Measurements from ENCODE around the gene HOXA7. TPM values are rescaled to one million over a fixed set of nuclear protein-coding genes. Genes with fewer than 3 reads are reported as not detected.

Gene HOXA7
- polyA plus RNA-seq, 1 of the 3 experiments (the other 2 are of a cell fraction), result not detected

GRCh38 chr7:27128776-27129728 is 27.4 kb downstream of the HOXA7 start:
- Histone ChIP-seq H3K9ac (no peak overlapping the region), H3K4me3 (ENCODE audit: low read depth in 2 of 2, low read length in 1 of 2) (no peak overlapping the region), H3K36me3 (replicated peaks in 1 of 2; ENCODE audit: control insufficient read depth in 1 of 2, insufficient read depth in 2 of 2, low read length in 1 of 2) (no peaks in the 10 kb centered on the region), H3F3A (replicated peaks; ENCODE audit: insufficient read depth) (no peaks in the 10 kb centered on the region), H3K9me2 (no peaks in the 10 kb centered on the region), H3K4me2 (no peak overlapping the region), H3K27ac (ENCODE audit: low read depth in 2 of 2, low read length in 1 of 2) (no peak overlapping the region), H4K20me1 (ENCODE audit: insufficient read depth) (no peaks in the 10 kb centered on the region), H3K27me3 (ENCODE audit: insufficient read depth) (peaks cover 88% of the 10 kb centered on the region), H2AFZ (ENCODE audit: low read depth) (no peak overlapping the region), H3K4me1 (ENCODE audit: control insufficient read depth in 1 of 2, insufficient read depth in 2 of 2, low read depth in 1 of 2, low read length in 1 of 2) (peaks cover 0 to 4% of the 10 kb centered on the region in 2 experiments; a peak in 1 of 4 replicates), H3K79me2 (ENCODE audit: insufficient read depth) (no peaks in the 10 kb centered on the region), H3K9me3 (no peaks in the 10 kb centered on the region)
- DNase-seq, result no peak
- ChIA-PET CTCF (interaction anchor here (1.2 to 3.4 kb wide), 2 partner anchors 33 to 449 kb away, joined by 3 to 18 read pairs; no protein-coding TSS in a partner anchor), POLR2A (no interaction called here)
- WGBS (ENCODE audit: low lambda C conversion rate), result 40% methylated on average over 28 of the region's 28 CpGs
- no peak for TF ChIP-seq RXRA (IDR thresholded peaks at IDR 0.05; ENCODE audit: borderline replicate concordance, low read depth)
- no peak for TF ChIP-seq EP300 (IDR thresholded peaks at IDR 0.05; ENCODE audit: borderline replicate concordance in 1 of 2, low read depth in 1 of 2, low read length in 1 of 2)
- TF ChIP-seq GATA2 (CRISPR knock-in tag; IDR thresholded peaks at IDR 0.05), result no peak
- TF ChIP-seq FOSL2 (IDR thresholded peaks at IDR 0.05; ENCODE audit: borderline replicate concordance, low read depth), result no peak
- TF ChIP-seq TCF12 (IDR thresholded peaks at IDR 0.05), result no peak
- no peak for TF ChIP-seq PBX3 (IDR thresholded peaks at IDR 0.05)
- TF ChIP-seq FOXJ3 (CRISPR knock-in tag; IDR thresholded peaks at IDR 0.05), result no peak
- TF ChIP-seq RFX5 (IDR thresholded peaks at IDR 0.05; ENCODE audit: low read length), result no peak
- no peak for TF ChIP-seq MAX (IDR thresholded peaks at IDR 0.05; ENCODE audit: low read depth)
- no peak for TF ChIP-seq GABPA (IDR thresholded peaks at IDR 0.05; ENCODE audit: low read depth)
- no peak for TF ChIP-seq REST (IDR thresholded peaks at IDR 0.05; ENCODE audit: low read depth, low read length)

Data from SK-N-SH (cell line).